ENCODE measurements around the gene NOM1.

Gene NOM1

DNA sequence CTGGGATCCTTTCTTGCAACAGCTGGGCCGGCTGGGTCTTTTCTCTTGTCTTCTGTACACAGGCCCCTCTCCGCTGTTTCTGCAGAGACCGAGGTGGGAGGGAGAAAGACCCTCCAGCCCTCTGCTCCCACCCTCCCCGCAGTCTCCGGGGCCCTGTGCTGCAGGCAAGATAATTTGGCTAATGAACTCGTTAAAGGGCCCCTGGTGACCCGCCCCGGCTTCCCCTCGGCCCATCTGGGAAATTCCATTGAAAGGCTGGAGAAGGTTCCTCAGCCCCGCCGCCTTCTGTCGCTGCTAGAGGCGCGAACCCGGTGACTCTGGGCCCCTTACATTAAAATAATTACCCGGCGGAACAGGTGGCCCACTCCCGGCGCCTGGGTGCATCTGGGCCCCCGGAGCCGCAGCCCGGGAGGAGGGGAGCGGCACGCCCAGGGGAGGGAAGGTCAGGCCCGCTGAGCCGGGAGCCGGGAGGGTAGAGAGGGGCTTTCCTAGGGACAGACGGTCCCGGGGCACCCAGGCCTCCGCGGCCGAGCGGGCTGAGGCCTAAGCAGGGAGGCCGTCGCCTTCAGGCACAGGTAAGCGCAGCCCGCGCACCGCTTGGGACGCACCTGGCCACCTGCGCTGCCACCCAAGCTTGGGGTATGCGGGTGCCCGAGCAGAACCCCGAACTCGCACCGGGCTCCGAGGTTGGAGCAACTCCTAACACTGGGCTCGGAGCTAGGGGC, 68.3 kb downstream of the NOM1 start:
- DNase-seq: no peak

DNA sequence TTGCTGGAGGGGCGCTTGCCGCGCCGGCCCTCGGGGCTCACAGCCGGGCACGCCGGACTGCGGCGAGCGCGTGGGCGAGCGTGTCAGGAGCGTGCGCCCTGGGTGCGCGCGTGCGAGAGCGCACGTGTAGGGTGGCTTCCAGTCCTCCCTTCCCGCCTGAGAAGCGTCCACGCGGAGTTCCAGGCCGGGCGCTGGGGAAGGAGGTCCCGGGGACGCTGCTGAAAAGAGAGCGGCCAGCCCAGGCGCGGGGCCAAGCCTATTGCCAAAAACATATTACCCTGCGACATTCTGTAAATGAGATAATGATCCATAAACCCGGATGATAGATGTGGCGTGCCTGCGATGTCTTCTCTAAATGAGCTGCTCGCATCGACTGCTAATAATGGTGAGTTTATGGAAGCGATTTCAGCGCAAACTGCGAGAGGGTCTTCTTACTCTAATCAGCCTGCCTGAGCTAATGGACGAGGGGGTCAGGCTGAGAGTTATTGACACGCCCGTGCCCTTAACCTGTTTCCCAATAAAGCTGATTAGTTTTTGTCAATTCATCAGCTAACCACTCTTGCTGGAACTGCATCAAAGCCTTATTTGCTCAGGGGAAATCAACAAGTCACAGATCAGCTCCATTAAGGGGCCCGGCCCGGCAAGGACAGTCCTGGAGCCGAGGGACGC, 69.0 kb downstream of the NOM1 start:
- no peak for DNase-seq

DNA sequence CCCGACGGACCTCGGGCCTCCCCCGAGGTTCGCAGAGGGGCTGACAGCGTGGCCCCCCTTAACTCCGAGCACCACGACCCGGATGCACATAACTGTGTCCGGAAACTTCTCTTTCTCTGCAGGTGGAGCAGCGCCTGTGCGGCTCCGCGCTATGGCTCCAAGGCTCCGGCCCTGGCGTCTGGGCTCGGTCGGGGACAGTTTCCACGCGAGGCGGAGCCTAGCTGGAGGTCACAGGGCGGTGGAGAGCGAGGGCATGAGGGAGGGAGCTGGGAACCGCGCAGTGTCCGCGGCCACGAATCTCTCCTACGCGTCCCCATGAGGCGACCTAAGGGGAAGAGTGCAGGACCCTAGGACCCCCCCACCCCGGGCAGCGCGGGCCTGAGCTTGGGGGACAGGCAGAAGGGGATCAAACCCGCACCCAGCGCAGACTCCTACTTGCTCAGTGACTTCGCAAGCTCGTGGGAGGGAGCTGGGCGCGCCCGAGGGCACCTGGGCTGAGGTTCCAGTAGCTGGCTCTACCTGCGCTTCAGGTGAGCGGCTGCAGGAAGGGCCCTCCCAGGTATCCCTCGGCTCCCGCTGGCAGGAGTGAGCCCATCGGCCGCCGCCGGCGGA, 69.6 kb downstream of the NOM1 start:
- DNase-seq: no peak

DNA sequence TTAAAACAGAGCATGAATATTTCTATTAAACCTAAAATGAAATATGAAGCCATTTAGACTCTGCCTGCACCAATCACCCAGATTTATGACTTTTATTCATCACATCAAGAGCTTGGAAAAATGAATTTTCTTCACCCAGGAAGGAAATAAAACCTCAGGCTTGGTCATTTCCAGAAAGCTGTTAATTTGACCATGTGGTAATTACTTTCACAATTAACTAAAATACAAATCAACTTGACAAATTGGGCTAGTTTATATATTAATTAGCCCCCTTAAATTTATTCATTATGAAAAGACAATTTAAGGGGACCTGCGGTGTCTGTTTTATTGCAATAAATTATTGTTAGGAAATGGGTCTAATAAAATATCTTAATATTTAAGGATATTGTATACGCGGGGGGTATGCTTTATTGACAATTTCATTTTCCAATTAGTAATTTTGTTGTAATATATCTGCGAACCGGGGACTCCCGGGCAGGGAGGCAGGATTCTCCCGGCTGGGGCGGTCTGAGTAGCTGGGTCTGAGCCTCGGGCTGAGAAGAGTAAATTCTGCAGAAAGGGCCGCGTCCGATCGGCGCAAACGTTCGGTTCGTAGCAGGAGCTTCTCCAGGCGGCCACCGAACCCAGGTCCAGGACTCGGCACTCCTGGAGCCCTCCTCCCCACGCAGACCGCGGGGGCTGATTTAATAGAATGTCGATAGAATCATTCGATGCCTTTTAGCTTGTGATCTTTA, 70.4 kb downstream of the NOM1 start:
- no peak for DNase-seq

DNA sequence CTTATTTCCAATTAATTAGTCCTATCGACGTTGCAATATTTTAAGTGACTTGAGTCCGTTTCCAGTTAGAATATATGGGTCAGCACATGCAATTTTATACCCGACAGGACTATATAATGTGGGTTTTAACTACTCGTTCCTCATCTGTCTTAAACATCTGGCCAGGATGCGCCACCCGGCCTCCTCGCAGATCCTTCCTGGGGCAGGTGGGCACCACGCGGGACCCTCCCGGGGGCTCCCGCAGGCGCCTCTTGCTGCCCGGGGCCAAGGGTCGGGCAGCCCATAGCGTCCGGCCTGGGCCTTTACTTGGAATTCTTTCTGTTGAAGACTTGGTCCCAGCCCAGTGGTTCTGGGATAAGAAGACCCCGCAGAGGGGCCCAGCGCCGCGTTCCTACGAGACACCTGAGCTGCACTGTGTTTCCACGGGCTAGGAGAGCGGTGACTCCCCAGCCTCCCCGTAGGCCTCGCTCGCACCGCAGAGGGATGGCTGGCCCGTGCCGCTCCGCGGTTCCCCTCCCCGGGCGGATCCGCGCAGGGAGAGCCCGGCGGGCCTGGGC, 71.1 kb downstream of the NOM1 start:
- no peak for DNase-seq

DNA sequence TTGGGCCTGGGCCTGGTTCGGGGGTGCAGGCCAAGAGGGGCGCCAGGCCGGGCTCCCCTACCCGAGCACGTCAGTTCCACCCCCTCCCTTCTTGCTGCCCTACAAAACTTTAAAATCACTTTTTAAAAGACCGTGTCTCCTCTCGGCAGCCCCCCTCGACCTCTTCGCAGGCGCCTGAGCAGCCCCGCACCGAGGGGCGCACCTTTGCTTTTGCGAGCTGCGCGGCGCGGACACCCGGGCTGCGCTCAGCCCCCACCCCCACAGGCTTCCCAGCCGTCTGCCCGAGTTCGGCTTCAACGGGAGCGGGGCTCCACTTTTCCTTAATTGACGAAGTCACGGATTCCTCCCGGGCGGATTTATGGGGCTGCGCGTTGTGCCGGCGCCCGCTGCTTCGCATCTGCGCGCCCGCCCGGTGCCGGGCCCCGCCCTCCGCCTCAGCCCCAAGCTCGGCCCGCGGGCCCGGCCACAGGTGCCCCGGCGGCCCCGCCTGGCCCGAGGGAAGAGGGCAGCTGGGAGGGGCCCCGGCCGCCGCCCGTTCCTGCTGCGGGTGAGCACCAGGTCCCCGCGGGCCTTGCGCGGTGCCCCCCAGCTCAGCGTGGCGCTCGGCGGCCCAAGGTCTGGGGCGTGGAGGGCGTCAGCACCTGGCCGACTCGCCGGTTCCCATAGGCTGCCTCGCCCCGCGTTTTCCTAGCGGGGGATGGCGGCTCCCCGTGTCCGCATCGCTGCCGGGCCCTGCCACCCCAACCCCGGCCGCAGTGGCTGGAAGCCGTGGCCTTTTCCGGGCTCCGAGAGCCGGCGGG, 71.8 kb downstream of the NOM1 start:
- DNase-seq: no peak

DNA sequence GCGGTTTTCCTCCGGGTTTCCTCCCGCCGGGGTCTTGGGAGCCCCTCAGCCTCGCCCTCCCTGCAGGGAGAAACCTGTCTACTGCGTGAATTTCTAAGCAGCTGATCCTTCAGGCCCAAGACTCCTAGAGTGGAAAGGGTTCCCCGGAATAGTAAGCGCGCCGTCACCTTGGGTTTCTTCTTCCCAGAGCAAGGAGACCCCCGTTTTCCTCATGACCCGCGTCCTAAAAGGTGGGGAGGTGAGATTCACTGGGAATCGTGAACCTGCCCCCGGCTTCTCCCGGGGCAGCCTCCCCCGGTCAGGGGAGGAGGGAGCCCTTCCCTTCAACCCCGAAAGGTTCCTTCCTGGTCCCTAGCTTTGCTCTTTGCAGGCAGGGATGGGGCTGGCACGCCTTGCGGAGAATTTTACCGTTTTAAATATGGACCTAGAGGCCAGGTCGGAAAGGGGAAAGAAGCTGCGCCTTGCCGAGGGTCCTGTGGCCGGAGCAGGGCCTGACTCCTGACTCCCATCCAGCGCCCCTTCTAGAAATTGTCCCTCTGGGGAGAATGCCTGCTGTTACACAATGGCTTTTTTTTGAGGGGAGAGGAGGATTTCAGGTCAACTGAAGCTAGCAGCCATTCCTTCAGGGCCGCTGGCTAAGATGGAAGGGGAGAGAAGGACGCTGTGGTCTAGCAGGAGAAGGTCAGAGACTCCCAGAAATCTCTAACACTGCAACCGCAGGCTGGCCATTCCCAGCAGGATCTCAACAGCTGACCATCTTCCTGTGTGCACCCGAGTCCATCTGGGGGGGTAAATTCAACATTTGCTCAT, 72.6 kb downstream of the NOM1 start:
- DNase-seq: no peak

Measured in NCI-H510A treated with DMSO at 0.1 percent for 48 hours (cell line).